DND-41 (cell line): ENCODE results near the gene NUBPL.

Experiments used
- EZH2 ChIP-seq: IDR thresholded peaks from 3 replicates; pipeline ENCODE4 v1.6.1; 2012; ENCODE audit warnings: borderline replicate concordance, low read depth, mild to moderate bottlenecking, moderate library complexity, low read length, inconsistent platforms; ENCODE audit not compliant: severe bottlenecking
- TF ChIP-seq, protein P1 (sequence below): IDR thresholded peaks from 2 replicates; pipeline ENCODE4 v1.5.1; 2012; ENCODE audit warnings: borderline replicate concordance, low read length, moderate library complexity, mild to moderate bottlenecking; ENCODE audit not compliant: poor library complexity, severe bottlenecking; ENCODE audit errors: extremely low read depth

DNA sequence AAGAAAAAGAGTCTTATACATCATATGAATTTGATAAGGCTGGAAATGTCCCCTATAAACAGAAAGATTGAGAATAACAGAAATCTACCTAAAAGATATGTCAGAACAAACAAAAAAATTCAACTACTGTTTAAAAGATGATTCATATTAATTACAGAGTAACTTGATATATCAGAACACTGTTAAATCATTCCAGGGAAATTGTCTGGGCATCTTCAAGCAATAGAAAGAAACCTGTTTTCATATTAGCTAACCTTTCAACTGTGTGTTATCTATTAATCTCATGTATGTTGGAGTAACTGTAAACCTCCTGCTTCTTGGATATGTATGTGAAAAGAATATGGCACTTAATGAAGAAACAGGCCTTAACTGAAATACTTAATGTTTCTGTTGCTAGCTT, 96.7 kb downstream of the NUBPL start:
- TF ChIP-seq EZH2 = no peak
- TF ChIP-seq, protein P1, sequence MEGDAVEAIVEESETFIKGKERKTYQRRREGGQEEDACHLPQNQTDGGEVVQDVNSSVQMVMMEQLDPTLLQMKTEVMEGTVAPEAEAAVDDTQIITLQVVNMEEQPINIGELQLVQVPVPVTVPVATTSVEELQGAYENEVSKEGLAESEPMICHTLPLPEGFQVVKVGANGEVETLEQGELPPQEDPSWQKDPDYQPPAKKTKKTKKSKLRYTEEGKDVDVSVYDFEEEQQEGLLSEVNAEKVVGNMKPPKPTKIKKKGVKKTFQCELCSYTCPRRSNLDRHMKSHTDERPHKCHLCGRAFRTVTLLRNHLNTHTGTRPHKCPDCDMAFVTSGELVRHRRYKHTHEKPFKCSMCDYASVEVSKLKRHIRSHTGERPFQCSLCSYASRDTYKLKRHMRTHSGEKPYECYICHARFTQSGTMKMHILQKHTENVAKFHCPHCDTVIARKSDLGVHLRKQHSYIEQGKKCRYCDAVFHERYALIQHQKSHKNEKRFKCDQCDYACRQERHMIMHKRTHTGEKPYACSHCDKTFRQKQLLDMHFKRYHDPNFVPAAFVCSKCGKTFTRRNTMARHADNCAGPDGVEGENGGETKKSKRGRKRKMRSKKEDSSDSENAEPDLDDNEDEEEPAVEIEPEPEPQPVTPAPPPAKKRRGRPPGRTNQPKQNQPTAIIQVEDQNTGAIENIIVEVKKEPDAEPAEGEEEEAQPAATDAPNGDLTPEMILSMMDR = no peak
